Stimulated activated naive CD4-positive, alpha-beta T cell (primary cell): Measurements from ENCODE around the gene PADI3.

Source experiments
- DNase-seq, 6 experiments: peaks; one replicate each; lab custom pipeline; 2025; lab: John Stamatoyannopoulos, UW

PADI3 gene

GRCh38 chr1:17272646-17273045 is 23.7 kb downstream of the PADI3 start:
- no peak for DNase-seq

DNA sequence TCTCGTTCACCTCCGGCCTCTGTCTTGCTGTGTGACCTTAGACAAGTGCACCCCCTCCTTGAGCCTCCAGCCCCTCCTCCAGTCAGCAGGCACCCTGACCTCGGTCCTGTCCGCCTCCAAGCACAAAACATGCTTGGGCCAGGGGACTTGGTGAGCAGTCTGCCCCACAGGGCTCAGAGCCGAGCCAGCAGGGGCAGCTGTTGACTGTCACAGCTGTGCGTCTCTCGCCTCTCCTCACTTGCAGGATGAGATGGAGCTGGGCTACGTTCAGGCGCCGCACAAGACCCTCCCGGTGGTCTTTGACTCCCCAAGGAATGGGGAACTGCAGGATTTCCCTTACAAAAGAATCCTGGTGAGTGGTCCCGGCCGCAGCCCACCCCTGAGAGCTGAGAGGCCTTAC is 24.2 kb downstream of the PADI3 start:
- DNase-seq = no peak

- no peak for DNase-seq
Observed at GRCh38 chr1:17274186-17275170, 25.6 kb downstream of the PADI3 start.

DNA sequence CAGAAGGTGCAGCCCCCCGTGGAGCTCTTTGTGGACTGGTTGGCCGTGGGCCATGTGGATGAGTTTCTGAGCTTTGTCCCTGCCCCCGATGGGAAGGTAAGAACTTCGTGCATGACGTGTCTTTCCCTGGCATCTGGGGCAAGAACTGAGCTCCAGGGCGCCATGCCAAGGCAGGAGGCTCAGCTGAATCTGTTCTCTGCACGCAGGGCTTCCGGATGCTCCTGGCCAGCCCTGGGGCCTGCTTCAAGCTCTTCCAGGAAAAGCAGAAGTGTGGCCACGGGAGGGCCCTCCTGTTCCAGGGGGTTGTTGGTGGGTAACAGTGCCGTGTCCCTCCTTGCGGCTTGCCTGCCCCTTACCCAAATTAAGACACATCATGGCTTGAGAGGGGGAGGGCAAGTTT is 27.7 kb downstream of the PADI3 start:
- DNase-seq = no peak

DNA sequence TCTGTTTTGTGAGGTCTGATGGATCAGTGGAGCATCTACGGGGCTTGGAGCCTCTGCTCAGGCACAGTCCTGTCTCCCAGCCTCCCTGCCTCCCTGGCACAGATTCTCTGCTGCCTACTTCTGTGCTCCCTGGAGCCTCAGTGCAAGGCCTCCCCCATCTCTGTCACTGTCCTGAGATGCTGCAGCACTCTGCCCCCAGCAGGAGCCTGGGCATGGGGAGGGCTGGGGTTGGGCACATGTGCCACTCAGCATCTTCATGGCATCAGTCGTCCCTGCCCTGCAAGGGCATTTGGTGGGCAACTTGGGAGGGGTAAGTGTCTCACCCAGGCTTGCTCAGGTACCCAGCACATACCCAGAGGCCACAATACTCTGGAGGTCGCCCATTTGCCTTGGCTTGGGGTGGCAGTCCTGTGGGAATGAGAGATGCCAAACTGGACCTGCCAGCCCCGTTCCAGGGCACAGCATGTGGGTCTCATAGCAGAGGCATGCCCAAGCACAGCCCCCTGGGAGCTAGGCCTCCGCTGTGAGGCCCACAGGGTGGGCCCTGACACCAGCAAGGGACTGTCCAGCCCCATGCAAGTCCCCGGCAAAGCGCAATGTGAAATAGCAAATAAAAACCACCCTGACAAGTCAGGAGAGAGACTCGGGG is 28.7 kb downstream of the PADI3 start:
- no peak for DNase-seq

- DNase-seq = no peak
Observed at GRCh38 chr1:17278996-17279830, 30.3 kb downstream of the PADI3 start.

GRCh38 chr1:17280436-17280835 is 31.5 kb downstream of the PADI3 start:
- no peak for DNase-seq

DNA sequence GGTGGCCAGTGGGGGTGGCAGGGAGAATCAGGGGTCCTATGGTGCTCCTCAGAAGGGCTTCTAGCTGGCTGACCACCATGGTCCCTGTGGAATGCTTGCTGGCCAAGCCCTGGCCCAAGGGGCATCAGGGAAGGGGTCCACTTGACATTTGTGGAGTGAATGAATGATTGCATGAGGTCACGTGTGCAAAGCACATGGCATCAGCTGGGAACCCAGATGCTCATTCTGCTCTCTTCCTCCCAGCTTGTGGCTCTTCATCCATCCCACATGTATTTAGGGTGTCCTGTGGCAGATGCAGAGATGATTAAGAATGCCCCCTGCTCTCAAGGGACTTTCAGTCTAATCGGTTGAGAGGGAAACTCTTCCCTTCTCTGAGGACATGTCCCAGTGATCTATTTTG is 32.0 kb downstream of the PADI3 start:
- no peak for DNase-seq

DNA sequence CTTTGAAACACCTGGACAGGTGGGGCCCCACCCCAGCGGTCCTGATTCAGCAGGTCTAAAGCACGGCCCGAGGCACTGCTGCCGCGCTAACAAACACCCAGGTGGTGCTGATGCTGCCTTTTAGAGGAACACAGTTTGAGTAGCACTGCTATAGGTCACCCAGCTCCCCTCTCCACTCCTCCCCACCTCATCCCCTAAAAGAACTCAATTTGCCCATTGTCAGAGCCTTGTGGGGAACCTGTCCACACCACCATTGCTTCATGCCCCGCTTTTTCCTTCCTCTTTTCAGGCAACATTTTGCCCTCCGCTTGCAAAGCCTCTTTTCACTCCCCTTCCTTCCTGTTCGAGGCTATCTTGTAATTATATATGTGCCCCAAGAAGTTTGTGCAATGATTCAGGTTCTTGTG is 32.9 kb downstream of the PADI3 start:
- DNase-seq = no peak

- DNase-seq = no peak
Observed at GRCh38 chr1:17282836-17283235, 33.9 kb downstream of the PADI3 start.

- no peak for DNase-seq
Observed at GRCh38 chr1:17286646-17287045, 37.7 kb downstream of the PADI3 start.

- DNase-seq = no peak
Observed at GRCh38 chr1:17287130-17287776, 38.4 kb downstream of the PADI3 start.

- DNase-seq = no peak
Observed at GRCh38 chr1:17289721-17290120, 40.8 kb downstream of the PADI3 start.

GRCh38 chr1:17290553-17290952 is 41.7 kb downstream of the PADI3 start:
- DNase-seq = no peak

- no peak for DNase-seq
Observed at GRCh38 chr1:17292299-17293160, 43.6 kb downstream of the PADI3 start.

DNA sequence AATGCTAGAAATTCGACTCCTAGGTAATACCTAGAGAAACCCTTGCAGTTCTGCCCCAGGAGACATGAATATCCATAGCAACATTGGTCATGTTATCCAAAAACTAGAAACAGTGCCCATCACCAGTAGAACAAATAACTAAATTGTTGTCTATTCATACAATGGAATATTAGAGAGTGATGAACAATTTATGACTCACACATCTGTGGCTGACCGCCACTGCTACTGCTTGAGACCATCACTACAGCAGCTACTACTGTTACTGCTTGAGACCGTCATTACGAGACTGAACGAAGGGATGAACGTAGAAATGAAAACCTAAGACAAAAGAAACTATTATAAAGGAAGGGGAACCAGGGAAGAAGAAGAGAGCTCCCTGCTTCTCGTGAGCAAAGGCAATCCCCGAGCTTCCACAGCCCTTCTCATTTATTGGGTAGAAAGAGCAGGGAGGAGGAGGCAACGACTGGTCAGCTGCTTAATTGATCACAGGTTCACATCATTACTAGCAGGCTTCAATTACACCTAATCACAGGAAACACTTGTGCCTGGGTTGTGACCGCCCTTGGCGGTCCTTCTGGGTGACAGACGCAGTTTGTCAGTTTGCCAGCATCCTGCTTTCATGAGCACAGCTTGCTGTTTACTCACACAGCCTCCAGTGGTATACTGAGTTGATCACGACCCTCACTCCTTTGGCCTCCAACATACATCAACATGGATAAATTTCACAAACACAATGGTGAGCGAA is 45.0 kb downstream of the PADI3 start:
- DNase-seq = no peak

- DNase-seq = no peak
Observed at GRCh38 chr1:17295292-17295691, 46.4 kb downstream of the PADI3 start.

- DNase-seq = no peak
Observed at GRCh38 chr1:17296086-17296485, 47.2 kb downstream of the PADI3 start.

DNA sequence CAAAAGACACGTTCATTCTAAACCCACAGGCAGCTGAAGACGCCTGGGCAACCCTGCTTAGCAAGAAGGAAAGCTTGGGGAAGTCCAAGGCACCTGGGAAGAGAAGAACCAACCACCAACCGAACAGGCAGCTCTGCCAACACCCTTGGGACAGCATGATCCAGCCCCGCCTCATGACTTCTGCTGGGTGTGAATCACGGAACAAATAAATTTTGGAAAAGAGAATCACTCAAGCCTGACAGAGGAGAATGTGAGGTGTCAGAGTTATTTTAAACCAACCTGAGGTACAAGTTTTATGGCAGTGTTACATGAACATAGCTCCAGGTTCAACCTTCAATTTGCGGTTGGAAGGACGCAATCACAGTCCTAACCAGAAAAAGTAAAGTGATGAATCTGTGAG is 49.1 kb downstream of the PADI3 start:
- no peak for DNase-seq

DNA sequence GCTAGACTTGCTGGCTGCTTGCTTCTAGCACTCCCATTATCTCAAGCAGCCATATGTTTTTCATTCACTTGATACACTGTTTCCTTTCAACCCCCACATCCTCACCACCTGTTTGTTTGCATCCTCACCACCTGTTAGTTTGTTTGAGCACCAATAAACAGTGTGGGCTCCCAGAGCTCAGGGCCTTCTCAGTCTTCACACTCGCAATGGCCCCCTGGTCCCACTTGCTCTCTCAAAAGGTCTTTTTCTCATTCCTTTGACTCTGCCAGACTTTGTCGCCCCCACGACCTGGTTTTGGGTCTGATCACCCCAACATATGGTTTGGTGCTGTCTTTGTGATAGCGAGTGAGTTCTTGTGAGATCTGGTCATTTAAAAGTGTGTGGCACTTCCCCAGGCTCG is 52.9 kb downstream of the PADI3 start:
- no peak for DNase-seq
